CD4-positive, CD25-positive, alpha-beta regulatory T cell (primary cell): ENCODE results near the gene CASP10. TPM values are rescaled to one million over a fixed set of nuclear protein-coding genes. Genes with fewer than 3 reads are reported as not detected.
"Not testable (repeated sequence)": the region's sequence is repeated elsewhere in the genome, so short reads cannot be mapped to it uniquely, and the experiment has no call there.

Experiments
- ATAC-seq, 2 donors: fragments of 150-1000 bp; cut with Tn5 transposase; one replicate each; pipeline ENCODE4 v1.10.0; 2021; ENCODE audit warnings: low read depth in 2 of 2, moderate number of reproducible peaks in 2 of 2, moderate library complexity in 1 of 2
- DNase-seq, 3 donors: peaks; one replicate each; pipeline versions ENCODE4 v3.0.0 to v3.0.0-alpha.2; 2012 to 2022; ENCODE audit warnings: mixed read lengths in 1 of 3
- H3K27ac ChIP-seq: one replicate; pipeline ENCODE4 v1.7.0; 2013; ENCODE audit warnings: mild to moderate bottlenecking, low read length; ENCODE audit not compliant: insufficient read depth, poor library complexity, severe bottlenecking
- H3K27me3 ChIP-seq: one replicate; pipeline ENCODE4 v1.7.0; 2013; ENCODE audit warnings: low read length; ENCODE audit not compliant: control insufficient read depth, insufficient read depth
- H3K36me3 ChIP-seq: one replicate; pipeline ENCODE4 v1.7.0; 2013; ENCODE audit warnings: mild to moderate bottlenecking, low read length, moderate library complexity; ENCODE audit not compliant: control insufficient read depth, insufficient read depth
- H3K4me1 ChIP-seq: 2 replicates; pipeline ENCODE4 v1.7.0; 2013; ENCODE audit warnings: mild to moderate bottlenecking, low read length; ENCODE audit not compliant: insufficient read depth, control insufficient read depth, poor library complexity, severe bottlenecking
- H3K4me3 ChIP-seq: one replicate; pipeline ENCODE4 v1.7.0; 2013; ENCODE audit warnings: low read depth, mild to moderate bottlenecking, low read length, moderate library complexity
- H3K9me3 ChIP-seq, 2 experiments: 1 replicate in 1 of 2; 2 replicates in 1 of 2; pipeline ENCODE4 v1.7.0; 2013; ENCODE audit warnings: low read length in 2 of 2, mild to moderate bottlenecking in 1 of 2, moderate library complexity in 1 of 2; ENCODE audit not compliant: control insufficient read depth in 2 of 2
- H3K27ac Mint-ChIP-seq, 3 donors: one replicate each; pipeline ENCODE4 v1.8.0; 2020 to 2022; ENCODE audit warnings: mild to moderate bottlenecking in 3 of 3, mixed read lengths in 3 of 3, moderate library complexity in 2 of 3
- H3K27me3 Mint-ChIP-seq: one replicate; pipeline ENCODE4 v1.8.0; 2022; ENCODE audit warnings: mild to moderate bottlenecking, mixed read lengths
- H3K36me3 Mint-ChIP-seq: one replicate; pipeline ENCODE4 v1.8.0; 2020; ENCODE audit warnings: mixed read lengths
- H3K4me1 Mint-ChIP-seq, 4 donors: one replicate each; pipeline ENCODE4 v1.8.0; 2020 to 2022; ENCODE audit warnings: mixed read lengths in 4 of 4, mild to moderate bottlenecking in 1 of 4
- H3K4me3 Mint-ChIP-seq, 4 donors: one replicate each; pipeline ENCODE4 v1.8.0; 2020 to 2022; ENCODE audit warnings: mild to moderate bottlenecking in 4 of 4, mixed read lengths in 4 of 4, moderate library complexity in 3 of 4
- H3K9me3 Mint-ChIP-seq, 7 donors: one replicate each; pipeline ENCODE4 v1.8.0; 2020 to 2022; ENCODE audit warnings: mixed read lengths in 7 of 7, mild to moderate bottlenecking in 3 of 7, moderate library complexity in 2 of 7
- polyA plus RNA-seq, 4 donors: library from polyadenylated mRNA; unstranded; fragments of 300-500 nt; fragmentation: Illumina TruSeq; gene quantifications; one replicate each; pipeline ENCODE4 v1.2.3, GENCODE V29; 2021
- total RNA-seq: library from RNA; stranded (reverse); gene quantifications from one replicate; pipeline ENCODE4 v1.2.3, GENCODE V29; 2022

The CASP10 gene
- total and polyA plus RNA-seq, 5 donors from 2014 or later, result 4.4 to 15.1 (median 6.0) TPM

GRCh38 chr2:201158111-201158929 lies 24.6 kb upstream of the CASP10 start:
- Mint-ChIP-seq H3K4me1 (peaks cover 9 to 23% (median 20%) of the 10 kb centered on the region in 4 donors), H3K9me3 (no peaks in the 10 kb centered on the region), H3K27ac (peak overlapping the region; percentile 78 to 93 (median 87)), H3K36me3 (peaks cover 49% of the 10 kb centered on the region), H3K27me3 (no peaks in the 10 kb centered on the region), H3K4me3 (peak overlapping the region in 1 of 4 donors; percentile 28)
- Histone ChIP-seq H3K36me3 (peaks cover 77% of the 10 kb centered on the region), H3K9me3 (no peaks in the 10 kb centered on the region), H3K4me1 (peaks cover 11% of the 10 kb centered on the region), H3K27ac (peak overlapping the region; percentile 48), H3K4me3 (no peak overlapping the region), H3K27me3 (no peaks in the 10 kb centered on the region)
- peak; percentile 33 to 82 (median 67) for DNase-seq
- peak; percentile 63 to 70 for ATAC-seq

- H3K27me3 Mint-ChIP-seq, result no peaks in the 10 kb centered on the region
- H3K36me3 Mint-ChIP-seq, result peaks cover 57% of the 10 kb centered on the region
- ATAC-seq (no peak), DNase-seq (no peak)
- Histone ChIP-seq H3K9me3 (peaks cover 6 to 10% of the 10 kb centered on the region in 2 experiments), H3K36me3 (peaks cover 63% of the 10 kb centered on the region), H3K4me3 (no peak overlapping the region), H3K27me3 (no peaks in the 10 kb centered on the region), H3K27ac (no peak overlapping the region), H3K4me1 (no peaks in the 10 kb centered on the region)
- peaks cover 0 to 6% (median 5%) of the 10 kb centered on the region in 4 donors for H3K4me1 Mint-ChIP-seq
- H3K9me3 Mint-ChIP-seq, result peaks cover 0 to 14% (median 9%) of the 10 kb centered on the region in 7 donors
- H3K4me3 Mint-ChIP-seq, result no peak overlapping the region
- H3K27ac Mint-ChIP-seq, result peak overlapping the region in 1 of 3 donors; percentile 62
These were observed 18.8 kb upstream of the CASP10 start for GRCh38 chr2:201164166-201164565.

GRCh38 chr2:201167546-201167945 lies 15.4 kb upstream of the CASP10 start:
- DNase-seq, result no peak
- peaks cover 21 to 30% of the 10 kb centered on the region in 2 experiments for H3K9me3 ChIP-seq

GRCh38 chr2:201168496-201168895 lies 14.4 kb upstream of the CASP10 start:
- Mint-ChIP-seq H3K36me3 (peaks cover 27% of the 10 kb centered on the region), H3K4me1 (peaks cover 0 to 31% (median 6%) of the 10 kb centered on the region in 4 donors), H3K9me3 (peaks cover 4 to 32% (median 15%) of the 10 kb centered on the region in 7 donors), H3K27ac (peak overlapping the region in 1 of 3 donors; percentile 28), H3K4me3 (peak overlapping the region in 1 of 4 donors; percentile 19)
- DNase-seq, H3K27me3 ChIP-seq, H3K4me1 ChIP-seq, ATAC-seq, H3K27ac ChIP-seq, H3K4me3 ChIP-seq, H3K27me3 Mint-ChIP-seq: not testable (repeated sequence)
- H3K36me3 ChIP-seq, result peaks cover 29% of the 10 kb centered on the region
- H3K9me3 ChIP-seq, result peaks cover 21 to 30% of the 10 kb centered on the region in 2 experiments

More at GRCh38 chr2:201167546-201167945, 15.4 kb upstream of the CASP10 start:
- Histone ChIP-seq H3K27me3 (no peaks in the 10 kb centered on the region), H3K4me1 (no peaks in the 10 kb centered on the region), H3K4me3 (no peak overlapping the region), H3K36me3 (peaks cover 38% of the 10 kb centered on the region), H3K27ac (no peak overlapping the region)
- no peaks in the 10 kb centered on the region for H3K27me3 Mint-ChIP-seq
- peak overlapping the region in 1 of 3 donors; percentile 38 for H3K27ac Mint-ChIP-seq
- peaks cover 37% of the 10 kb centered on the region for H3K36me3 Mint-ChIP-seq
- peaks cover 4 to 32% (median 15%) of the 10 kb centered on the region in 7 donors for H3K9me3 Mint-ChIP-seq
- no peak overlapping the region for H3K4me3 Mint-ChIP-seq
- ATAC-seq, result no peak
- H3K4me1 Mint-ChIP-seq, result peaks cover 0 to 29% (median 7%) of the 10 kb centered on the region in 4 donors

GRCh38 chr2:201171259-201171814 lies 11.6 kb upstream of the CASP10 start:
- peaks cover 14% of the 10 kb centered on the region for H3K36me3 Mint-ChIP-seq
- Histone ChIP-seq H3K36me3 (peaks cover 11% of the 10 kb centered on the region), H3K4me1 (no peaks in the 10 kb centered on the region), H3K9me3 (peaks cover 21 to 30% of the 10 kb centered on the region in 2 experiments), H3K27ac (no peak overlapping the region), H3K4me3 (no peak overlapping the region), H3K27me3 (no peaks in the 10 kb centered on the region)
- DNase-seq, result no peak
- no peak overlapping the region for H3K27ac Mint-ChIP-seq
- peaks cover 4 to 32% (median 19%) of the 10 kb centered on the region in 7 donors for H3K9me3 Mint-ChIP-seq
- H3K4me1 Mint-ChIP-seq, result peaks cover 3 to 31% (median 12%) of the 10 kb centered on the region in 4 donors
- H3K27me3 Mint-ChIP-seq, result no peaks in the 10 kb centered on the region
- ATAC-seq, result no peak
- no peak overlapping the region for H3K4me3 Mint-ChIP-seq

GRCh38 chr2:201172279-201172678 lies 10.7 kb upstream of the CASP10 start:
- peaks cover 4% of the 10 kb centered on the region for H3K36me3 ChIP-seq
- DNase-seq, result no peak
- ATAC-seq, result no peak
- H3K27me3 ChIP-seq, result no peaks in the 10 kb centered on the region
- Mint-ChIP-seq H3K27ac (no peak overlapping the region), H3K4me3 (no peak overlapping the region), H3K27me3 (no peaks in the 10 kb centered on the region), H3K4me1 (peaks cover 4 to 33% (median 13%) of the 10 kb centered on the region in 4 donors), H3K9me3 (peaks cover 4 to 32% (median 19%) of the 10 kb centered on the region in 7 donors), H3K36me3 (peaks cover 11% of the 10 kb centered on the region)
- peaks cover 19 to 27% of the 10 kb centered on the region in 2 experiments for H3K9me3 ChIP-seq
- no peaks in the 10 kb centered on the region for H3K4me1 ChIP-seq
- H3K27ac ChIP-seq, result no peak overlapping the region
- no peak overlapping the region for H3K4me3 ChIP-seq

- Histone ChIP-seq H3K36me3 (no peaks in the 10 kb centered on the region), H3K27ac (no peak overlapping the region), H3K27me3 (no peaks in the 10 kb centered on the region), H3K4me1 (no peaks in the 10 kb centered on the region), H3K4me3 (no peak overlapping the region), H3K9me3 (peaks cover 15 to 20% of the 10 kb centered on the region in 2 experiments)
- H3K27ac Mint-ChIP-seq, result peak overlapping the region in 1 of 3 donors; percentile 78
- ATAC-seq (no peak), DNase-seq (no peak)
- peaks cover 0 to 17% (median 7%) of the 10 kb centered on the region in 7 donors for H3K9me3 Mint-ChIP-seq
- H3K4me3 Mint-ChIP-seq, result no peak overlapping the region
- no peaks in the 10 kb centered on the region for H3K36me3 Mint-ChIP-seq
- no peaks in the 10 kb centered on the region for H3K27me3 Mint-ChIP-seq
- H3K4me1 Mint-ChIP-seq, result peaks cover 9 to 26% (median 14%) of the 10 kb centered on the region in 4 donors
These were observed 8.3 kb upstream of the CASP10 start for GRCh38 chr2:201174687-201175086.
